Stimulated activated naive CD4-positive, alpha-beta T cell treated with Interleukin-2 at 50 U/mL for 16 hours (primary cell): Measurements from ENCODE around the gene ZBTB8OS.
A peak's percentile ranks its signal among the peaks of the same experiment; 100 is the strongest.
"Not testable (repeated sequence)": the region's sequence is repeated elsewhere in the genome, so short reads cannot be mapped to it uniquely, and the experiment has no call there.

Source experiments
- DNase-seq: peaks from one replicate; lab custom pipeline; 2025; lab: John Stamatoyannopoulos, UW

Gene ZBTB8OS

DNA sequence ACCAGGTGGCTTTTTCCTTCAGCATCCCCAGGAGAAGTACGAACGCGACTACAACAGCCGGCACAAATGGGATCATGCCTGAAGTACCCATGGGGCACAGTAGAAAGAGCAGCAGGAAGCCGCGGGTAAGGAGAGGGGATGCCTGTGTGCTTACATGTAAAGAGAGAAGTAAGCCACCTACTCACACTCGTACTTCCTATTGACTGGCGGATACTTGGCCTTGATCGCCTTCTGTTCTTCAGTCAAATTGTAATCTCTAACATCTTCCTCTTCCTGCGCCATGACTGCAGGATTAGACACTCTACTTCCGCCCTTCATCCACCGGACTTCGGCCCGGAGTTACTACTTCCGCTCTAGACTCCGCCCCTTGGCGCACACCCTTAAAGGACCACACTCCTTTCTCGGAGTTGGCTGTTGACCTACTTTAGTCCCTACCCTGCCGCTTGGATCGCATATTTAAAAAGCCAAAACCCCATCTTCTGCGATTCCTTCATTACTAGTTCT is at the start of gene ZBTB8OS:
Gene ZBTB8OS, minus strand, starts transcription at position 303 of the 504 bp plus-strand sequence. Its CDS starts 21 bp downstream, at position 282.
- DNase-seq, result peak; percentile 86

DNA sequence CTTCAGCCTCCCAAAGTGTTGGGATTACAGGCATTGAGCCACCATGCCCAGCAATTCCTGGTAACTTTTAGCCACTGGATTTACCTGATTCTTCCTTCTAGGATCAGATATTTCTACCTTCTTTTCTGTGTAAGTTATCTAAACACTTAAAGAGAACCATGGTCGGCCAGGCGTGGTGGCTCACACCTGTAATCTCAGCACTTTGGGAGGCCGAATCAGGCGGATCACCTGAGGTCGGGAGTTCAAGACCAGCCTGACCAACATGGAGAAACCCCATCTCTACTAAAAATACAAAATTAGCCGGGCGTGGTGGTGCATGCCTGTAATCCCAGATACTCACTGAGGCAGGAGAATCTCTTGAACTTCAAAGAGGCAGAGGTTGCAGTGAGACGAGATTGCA is 46.6 kb upstream of the ZBTB8OS start:
- DNase-seq, result not testable (repeated sequence)

DNA sequence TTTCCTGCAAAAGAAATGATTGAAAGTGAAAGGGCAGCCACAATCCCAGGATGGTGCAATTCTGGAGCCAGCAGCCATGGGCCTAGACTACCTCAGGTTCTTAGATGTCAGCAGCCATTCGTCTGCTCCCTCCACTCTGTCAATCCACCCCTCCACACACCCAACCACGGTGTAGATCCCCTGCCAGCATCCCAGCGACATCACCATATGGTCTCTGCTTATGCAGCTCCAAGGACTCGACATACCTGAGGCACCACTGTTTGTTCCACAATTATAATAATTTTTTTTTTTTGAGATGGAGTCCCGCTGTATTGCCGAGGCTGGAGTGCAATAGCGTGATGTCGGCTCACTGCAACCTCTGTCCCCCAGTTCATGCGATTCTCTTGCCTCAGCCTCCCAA is 45.7 kb upstream of the ZBTB8OS start:
- no peak for DNase-seq

DNA sequence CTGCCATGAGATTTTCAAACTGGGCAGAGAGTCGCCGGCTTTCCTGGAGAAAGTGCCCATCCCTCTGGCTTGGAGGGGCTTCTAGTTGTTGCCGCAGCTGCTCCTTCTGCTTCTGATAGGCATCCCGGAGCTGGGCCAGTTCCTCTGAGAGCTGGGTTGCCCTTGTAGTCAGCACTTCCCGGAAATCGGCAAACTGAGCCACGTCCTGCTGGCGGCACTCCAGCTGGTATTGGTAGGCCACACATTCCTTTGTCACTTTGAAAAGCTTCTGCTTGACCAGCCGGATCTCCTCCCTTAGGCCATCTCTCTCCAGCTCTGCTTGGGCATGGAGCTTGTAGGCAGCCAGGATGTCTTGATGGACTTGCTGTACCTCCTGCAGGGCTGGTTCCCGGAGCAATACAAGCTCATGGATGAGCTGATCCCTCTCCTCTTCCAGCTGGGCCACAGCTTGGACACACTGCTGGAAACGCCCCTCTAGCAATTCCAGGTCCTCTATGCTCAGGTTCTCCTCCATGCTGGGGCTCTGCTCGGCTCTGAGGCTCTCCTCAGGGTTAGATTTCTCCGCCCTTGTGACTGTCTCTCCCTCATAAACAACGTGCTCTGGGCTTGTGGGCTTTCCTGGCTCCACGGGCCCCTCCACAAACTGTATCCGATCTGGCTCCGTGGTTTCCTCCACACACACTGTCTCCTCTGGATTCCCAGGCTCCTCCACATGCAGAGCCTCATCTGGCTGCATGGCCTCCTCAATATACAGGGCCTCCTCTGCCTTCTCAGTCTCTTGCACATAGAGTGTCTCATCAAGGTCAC is 45.0 kb upstream of the ZBTB8OS start:
- DNase-seq, result no peak

DNA sequence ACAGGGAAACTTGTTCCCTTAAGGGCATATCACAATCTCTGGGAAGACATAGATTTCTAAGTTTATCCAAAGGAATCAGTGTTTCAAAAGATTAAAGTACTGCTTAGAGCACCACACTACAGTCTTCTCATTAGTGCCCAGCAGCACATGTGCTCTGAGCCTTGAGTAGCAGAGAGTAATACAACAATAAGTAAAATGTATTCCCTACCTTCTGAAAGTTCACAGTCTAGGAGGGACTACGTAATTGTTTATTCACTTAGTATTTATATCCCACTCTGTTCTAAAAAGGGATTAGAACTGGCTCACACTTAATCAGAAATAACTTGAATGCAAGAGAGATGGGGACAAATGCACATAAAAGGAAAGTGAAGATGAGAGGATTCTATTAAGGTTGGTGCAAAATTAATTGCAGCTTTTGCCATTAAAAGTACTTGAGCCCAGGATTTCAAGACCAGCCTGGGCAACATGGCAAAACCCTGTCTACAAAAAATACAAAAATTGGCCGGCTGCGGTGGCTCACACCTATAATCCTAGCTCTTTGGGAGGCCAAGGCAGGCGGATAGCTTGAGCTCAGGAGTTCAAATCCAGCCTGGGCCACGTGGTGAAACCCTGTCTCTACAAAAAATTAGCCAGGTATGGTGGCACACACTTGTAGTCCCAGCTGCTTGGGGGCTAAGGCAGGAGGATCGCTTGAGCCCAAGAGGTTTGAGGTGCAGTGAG is 43.3 kb upstream of the ZBTB8OS start:
- no peak for DNase-seq

DNA sequence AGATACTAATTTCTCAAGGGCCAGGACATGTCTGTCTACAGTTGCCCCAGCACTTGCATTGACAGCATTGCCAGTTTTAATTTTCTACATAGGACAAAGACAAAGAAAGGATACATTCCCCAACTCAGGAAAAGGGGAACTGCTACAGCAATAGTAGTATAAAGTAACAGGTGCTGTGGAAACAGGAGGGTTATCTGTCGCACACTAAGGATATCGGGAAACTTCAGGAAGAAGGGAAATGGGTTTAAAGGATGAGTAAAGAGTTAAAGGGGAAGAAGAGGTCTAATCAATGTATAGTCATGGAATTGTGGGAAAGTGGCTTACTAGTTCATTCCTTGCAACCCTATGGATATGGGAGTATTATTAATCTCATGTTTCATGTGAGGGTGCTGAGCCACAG is 36.0 kb upstream of the ZBTB8OS start:
- DNase-seq, result no peak

DNA sequence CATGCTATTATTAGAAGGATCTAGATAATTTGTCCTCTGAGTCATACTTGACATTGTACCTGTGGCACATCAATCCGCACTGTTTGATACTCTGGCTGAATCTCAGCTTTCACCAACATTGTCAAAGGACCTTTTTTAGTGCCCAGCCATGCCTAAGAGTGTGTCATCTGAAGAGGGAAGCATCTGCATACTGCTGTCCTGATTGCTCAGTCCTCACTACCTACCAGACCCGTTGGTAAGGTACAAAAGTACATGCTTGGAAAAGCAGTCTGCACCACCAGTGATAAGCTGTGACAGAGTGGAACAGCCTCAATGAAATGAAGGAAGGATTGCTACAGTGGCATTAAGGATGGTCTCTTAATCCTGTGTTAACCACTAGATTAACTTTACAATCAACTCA is 35.1 kb upstream of the ZBTB8OS start:
- DNase-seq, result no peak

DNA sequence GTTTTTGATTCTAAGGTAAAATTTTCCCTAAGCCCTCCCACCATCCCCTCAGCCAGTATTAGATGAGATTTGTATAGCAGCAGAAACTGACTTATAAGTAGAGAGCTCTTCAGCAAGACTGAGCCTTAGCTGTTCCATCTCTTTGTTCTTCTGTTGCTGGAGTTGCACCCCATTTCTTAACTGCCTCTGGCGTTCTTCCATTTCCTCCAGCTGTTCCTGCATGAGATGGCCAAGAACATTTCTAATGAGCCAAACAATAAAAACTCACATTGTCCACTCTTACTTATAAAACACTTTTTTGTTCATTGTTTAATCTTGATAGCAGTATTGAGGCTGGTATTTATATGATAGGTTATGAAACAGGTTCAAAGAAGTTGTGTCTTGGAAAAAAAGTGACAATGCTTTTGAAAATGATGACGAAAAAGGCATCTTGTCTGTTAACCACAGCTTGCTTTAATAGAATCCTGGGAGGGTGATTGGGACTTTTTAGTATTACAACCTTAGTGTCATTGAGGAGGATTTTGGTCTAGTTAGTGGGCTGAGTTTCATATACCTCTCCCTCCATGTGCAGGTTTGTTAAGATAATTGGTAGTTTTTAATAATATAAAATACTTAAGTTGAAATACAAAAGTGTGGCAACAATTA is 33.9 kb upstream of the ZBTB8OS start:
- DNase-seq, result no peak

DNA sequence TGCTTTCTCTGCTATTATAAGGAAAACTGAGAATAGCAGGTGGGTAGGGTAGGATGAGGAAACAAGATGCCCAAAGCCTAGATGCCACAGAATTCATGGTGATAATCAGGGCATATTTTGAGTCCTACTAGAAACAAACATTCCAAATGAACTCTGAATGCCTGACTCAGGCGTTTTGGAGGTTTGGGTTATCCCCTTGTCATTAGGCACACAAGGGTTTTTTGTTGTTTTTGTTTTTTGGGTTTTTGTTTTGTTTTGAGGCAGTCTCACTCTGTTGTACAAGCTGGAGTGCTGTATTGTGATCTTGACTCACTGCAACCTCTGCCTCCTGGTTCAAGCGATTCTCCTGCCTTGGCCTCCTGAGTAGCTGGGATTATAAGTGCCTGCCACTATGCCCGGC is 33.0 kb upstream of the ZBTB8OS start:
- DNase-seq, result no peak

DNA sequence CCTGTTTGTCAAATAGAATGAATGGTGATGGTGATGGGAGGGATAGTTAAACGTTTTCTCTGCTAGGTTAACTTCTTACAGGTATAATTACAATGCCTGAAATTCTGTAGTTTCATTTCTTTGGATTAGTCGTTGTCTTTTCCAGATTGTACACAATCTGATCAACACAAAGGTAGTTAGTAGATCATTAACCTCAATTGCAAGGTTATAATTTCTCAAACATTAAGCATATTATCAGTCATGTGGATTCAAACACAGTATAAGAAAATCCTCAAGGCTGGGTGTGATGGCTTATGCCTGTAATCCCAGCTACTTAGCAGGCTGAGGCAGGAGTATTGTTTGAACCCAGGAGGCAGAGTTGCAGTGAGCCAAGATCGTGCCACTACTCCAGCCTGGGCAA is 31.6 kb upstream of the ZBTB8OS start:
- DNase-seq, result no peak

DNA sequence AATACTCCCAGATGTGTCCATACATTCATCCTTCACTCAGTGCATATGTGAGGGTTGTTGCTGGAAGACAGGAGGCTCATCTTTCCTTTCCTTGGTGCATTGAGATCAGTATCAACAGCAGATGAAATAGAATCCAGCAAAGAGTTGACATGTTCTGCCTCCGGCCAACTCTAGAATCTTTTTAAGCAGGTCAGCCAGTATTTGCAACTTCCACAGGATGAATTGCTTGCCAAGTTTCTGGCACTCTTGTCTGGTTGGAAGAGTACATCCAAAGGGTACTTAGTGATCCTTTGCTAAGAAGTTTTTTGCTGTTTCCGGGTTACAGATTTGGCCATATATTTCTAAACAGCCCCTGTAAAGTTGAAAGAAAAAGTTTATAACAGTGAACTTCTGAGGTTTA is 31.2 kb upstream of the ZBTB8OS start:
- DNase-seq, result no peak

DNA sequence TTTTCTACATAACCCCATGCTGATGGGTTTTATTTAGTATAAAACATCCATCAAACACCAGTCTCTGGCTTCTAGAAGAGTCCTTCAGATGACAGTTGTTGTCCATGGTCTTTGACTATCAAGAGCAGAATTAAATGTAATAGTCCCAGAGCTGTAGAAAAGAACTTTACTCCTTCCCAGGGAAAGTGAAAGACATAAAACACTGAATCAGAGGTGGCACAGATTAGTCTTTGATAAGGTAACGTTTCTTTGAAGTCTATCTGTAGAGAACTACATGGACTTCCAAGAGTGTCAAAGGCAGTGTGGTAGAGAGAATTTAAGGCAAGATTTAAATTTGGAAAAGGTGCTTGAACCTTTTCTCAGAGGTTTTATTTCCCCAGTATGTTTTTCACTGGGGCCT is 30.3 kb upstream of the ZBTB8OS start:
- no peak for DNase-seq

DNA sequence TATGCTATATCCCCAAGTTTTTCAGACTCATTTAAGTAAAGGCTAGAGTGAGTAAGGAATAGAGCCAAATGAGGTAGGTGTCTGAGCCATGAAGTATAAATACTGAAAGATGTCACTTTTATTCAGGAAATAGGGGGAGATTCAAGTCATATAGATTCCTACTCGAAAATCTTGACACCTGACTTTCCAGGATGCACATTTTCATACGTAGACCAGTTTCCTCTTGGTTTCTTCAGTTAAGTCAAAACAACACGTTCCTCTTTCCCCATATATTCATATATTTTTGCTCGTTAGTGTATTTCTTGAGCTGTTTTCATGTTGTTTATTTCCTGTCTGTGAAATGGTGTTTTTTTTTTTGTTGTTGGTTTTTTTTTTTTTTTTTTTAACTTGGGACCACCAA is 29.6 kb upstream of the ZBTB8OS start:
- DNase-seq, result not testable (repeated sequence)

DNA sequence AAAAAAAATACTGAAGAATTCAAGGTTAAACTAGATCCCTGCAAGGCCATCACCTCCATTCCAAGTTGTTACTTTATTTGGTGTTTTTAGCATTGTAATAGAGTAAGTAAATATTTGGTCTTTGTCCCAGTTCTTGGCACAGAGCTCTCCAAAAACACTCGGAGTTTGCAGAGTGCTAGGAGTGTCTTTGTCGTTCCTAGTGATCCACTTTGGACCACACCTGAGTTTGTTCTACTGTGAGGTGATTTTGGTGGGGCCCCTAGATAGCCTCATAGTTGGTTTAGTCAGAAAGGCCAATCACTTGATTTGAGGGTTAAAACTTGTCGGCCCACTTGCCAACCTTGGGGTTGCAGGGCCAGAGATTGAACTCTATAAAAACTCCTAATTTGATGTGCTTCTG is 26.6 kb upstream of the ZBTB8OS start:
- DNase-seq, result no peak

DNA sequence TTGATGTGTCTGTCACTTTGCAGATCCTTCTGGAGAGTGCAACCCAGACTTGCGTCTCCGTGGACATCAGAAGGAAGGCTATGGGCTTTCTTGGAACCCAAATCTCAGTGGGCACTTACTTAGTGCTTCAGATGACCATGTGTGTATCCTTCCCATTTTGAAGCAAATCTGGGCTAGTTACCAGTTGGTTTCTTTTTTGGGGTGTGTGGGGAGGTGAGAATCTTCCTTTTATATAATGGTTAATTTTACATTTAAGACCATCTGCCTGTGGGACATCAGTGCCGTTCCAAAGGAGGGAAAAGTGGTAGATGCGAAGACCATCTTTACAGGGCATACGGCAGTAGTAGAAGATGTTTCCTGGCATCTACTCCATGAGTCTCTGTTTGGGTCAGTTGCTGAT is 18.4 kb upstream of the ZBTB8OS start:
- not testable (repeated sequence) for DNase-seq

DNA sequence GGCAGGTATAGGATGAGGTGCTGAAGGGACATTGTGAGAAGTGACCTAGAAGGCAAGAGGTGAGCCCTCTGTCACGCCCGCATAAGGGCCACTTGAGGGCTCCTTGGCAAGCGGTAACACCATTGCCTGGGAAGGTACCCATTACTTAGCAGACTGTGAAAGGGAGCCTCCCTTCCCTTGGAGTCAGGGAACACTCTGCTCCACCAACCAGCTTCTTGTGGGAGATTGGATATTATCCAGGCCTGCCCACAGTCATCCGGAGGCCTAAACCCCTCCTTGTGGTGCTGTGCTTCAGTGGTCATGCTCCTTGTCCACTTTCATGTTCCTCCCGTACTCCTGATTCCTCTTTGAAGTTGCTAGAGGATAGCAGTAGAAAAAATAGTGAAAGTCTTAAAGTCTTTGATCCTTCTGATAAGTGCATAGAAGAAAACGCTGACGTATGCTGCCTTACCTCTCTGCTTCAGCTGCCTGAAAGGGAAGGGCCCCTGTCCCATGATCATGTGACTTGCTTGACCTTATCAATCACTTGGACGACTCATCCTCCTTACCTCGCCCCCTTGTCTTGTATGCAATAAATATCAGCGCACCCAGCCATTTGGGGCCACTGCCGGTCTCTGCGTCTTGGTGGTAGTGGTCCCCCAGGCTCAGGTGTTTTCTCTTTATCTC is 16.7 kb upstream of the ZBTB8OS start:
- no peak for DNase-seq

DNA sequence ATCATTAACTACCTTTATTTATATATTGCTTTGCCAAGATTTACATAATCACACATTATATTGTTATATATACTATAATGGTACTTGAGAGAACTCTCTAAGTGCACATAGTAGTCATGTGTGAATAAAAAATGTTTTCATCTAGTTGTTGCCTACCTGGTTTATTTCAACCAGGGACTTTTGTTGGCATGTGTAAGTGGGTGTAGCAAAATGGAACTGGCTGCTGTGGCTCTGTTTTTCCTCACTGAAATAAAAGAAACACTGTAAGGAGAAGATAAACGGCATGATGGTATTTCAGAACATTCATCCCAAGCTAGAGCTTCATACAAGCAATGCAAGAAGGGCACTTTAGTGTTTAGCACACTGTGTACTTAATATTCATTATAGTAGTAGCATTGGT is 15.6 kb upstream of the ZBTB8OS start:
- DNase-seq, result no peak

DNA sequence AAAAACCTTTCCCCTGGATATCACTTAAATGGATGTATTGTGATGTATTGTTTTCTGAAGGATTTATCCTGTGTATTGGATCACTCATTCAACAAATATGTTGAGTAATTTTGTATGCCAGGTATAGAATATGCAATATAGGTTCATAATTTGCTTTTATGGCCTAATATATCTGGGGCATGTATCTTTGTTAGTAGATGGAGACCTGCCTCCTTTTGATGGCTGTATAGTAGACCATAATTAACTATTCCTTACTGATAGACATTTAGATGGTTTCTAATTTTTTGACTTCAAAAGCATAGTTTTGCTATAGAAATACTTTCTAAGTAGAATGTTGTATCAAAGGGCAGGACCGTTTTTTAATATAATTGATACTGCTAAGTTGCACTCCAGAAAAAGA is 9.2 kb upstream of the ZBTB8OS start:
- no peak for DNase-seq

DNA sequence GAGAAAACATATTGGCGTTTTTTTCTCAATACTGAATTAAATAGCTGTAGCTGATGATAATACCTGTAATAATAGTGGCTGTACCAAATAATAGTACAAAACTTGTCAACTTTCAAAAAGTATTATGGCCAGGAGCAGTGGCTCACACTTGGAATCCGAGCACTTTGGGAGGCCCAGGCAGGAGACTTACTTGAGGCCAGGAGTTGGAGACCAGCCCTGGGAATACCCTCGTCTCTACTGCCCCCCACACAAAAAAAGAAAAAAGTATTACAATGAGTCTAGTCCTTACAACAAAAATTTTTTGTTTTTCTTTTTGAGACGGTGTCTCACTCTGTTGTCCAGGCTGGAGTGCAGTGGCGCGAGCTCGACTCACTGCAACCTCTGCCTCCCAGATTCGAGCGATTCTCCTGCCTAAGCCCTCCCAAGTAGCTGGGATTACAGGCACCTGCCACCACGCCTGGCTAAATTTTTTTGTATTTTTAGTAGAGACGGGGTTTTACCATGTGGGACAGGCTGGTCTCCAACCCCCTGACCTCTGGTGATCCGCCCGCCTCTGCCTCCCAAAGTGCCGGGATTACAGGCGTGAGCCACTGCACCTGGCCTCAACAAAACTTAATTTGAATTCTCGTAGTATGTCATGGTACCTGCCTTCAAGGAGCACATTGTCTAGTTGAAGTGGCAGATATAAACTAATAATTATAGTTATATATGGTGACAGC is 2.1 kb upstream of the ZBTB8OS start:
- no peak for DNase-seq

DNA sequence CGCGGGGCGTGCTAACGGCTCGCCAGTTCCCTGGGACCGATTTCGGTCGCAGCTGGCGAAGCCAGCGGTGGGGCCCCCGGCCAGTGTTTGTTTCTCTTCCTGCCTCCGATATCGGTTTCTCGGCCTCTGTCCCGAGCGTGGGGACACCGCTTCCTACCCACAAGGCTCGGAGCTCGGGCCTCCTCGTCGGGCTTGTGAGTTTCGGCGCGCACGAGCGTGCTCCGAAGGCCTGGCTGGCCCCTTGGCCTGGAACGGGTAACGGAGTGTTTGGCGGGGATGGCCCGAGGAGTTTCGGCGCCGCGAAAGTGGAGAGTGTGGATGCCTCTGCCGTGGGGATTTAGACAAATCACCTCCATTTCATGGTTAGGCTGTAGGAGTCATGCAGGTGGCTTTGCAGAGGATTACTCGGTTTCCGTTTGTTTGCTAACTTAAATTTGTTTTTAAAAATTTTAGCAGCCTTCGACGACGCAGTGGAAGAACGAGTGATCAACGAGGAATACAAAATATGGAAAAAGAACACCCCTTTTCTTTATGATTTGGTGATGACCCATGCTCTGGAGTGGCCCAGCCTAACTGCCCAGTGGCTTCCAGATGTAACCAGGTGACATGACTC is 1.2 kb upstream of the ZBTB8OS start:
- peak; percentile 49 for DNase-seq
